CD4-positive, alpha-beta T cell treated with Interleukin-1 beta for 1 hour (primary cell): ENCODE data around the gene NPLOC4.
A peak's percentile ranks its signal among the peaks of the same experiment; 100 is the strongest.

Experiments
- DNase-seq, 2 donors: peaks; one replicate each; pipeline ENCODE4 v3.0.0-alpha.2; 2020 to 2022

Gene NPLOC4

DNA sequence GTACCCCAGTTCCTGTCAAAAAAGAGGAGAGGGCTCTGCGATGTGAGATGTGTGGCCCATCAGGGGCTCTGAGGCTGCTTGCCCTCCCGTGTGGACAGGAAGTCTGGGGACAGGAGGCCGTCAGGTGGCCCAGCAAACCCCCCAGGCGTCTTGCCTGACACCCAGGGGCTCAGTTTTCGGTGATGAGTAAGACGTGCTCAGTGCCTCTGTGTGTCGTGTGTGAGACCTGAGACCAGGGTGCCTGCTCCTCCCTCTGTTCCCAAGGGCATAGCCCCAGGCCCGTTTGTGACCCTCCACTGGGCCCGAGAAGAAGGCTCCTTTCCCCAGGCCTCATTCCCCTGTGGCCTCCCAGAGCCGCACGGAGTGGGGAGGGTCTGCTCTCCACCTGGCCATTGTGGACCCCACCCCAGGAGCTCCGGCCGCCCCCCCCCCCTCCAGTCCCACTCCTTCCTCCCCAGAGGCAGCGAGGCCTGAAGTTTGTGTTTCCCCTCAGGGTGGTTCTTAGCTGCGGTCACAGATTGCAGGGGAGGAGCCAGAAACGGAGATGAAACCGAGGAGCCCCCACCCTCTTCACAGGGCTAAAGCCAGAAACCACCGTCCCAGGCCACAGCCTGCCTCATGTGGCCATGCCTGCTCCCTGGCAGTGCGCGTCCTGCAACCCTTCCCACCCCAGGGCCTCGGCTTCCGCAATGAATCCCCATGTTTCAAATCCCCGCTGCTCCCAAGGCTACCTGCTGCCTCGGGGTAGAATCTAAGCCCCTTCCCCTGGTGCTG is 119.4 kb downstream of the NPLOC4 start:
- peak; percentile 34 to 68 for DNase-seq

DNA sequence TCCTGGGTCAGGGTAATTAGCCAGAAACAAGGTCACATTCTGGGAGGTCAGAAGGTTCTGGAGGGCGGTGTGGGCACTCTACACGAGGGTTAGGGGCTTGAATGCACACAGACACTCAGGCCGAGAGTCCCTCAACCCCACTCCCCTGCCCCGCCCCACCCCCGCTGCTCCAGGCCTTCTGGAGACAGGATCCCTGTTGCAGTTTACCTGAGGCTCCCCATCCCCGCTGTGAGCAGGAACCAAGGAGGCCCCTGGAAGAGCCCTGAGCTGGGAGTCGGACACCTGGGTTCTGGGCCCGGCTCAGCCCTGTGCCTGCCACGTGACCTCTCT is 119.9 kb downstream of the NPLOC4 start:
- DNase-seq, result no peak

GRCh38 chr17:81516439-81516838 is 120.5 kb downstream of the NPLOC4 start:
- DNase-seq, result no peak

- DNase-seq, result no peak
Measured at GRCh38 chr17:81515530-81516041, 121.3 kb downstream of the NPLOC4 start.

- peak; percentile 77 to 78 for DNase-seq
Measured at GRCh38 chr17:81514739-81515529, 122.0 kb downstream of the NPLOC4 start.

GRCh38 chr17:81514489-81514738 is 122.5 kb downstream of the NPLOC4 start:
- no peak for DNase-seq

- peak in 1 of 2 donors; percentile 28 for DNase-seq
Measured at GRCh38 chr17:81513753-81514488, 123.0 kb downstream of the NPLOC4 start.

- DNase-seq, result peak; percentile 58 to 63
Measured at GRCh38 chr17:81513372-81513752, 123.5 kb downstream of the NPLOC4 start.

DNA sequence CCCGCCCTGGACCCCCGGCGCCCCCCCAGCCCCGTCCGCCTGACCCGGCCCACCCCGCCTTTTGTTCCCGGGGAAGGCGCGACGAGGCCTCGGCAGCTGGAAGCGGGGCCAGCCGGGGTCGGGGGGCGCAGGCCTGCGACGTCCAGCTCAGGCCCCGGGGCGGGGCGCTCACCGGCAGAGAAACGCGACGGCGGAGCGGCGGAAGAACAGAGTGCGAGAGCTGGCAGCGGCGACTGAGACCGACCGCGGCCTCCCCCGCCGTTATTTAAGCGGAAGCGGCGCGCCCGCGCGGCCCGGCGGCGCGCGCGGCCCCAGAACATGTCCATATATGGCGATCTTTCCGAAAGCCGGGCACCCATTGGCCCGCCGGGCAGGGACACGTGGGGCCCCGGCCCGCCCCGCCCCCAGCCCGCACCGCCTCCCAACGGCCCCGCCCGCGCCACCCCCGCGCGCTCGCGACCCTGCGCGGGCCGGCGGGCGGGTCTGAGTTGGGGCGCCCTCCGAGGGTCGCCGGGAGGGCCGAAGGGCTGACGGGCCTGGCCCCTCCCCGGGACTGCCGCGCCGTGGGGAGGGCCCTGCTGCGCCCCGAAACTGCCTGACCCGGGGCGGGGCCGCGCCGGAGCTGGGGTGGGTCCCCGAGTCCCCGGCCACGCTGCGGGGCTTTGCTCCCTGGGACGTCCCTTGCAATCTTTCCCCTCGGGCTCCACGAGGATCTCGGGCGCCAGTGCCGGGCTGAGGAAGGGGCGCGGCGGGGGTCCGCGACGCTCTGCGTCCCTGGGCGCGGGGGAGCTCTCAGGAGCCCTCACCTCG is 124.1 kb downstream of the NPLOC4 start, which contains the start of gene ACTG1:
Gene ACTG1, minus strand, starts transcription at position 238 of the 810 bp plus-strand sequence. CDS start 445 bp downstream, outside the sequence.
- DNase-seq, result peak; percentile 94 to 95

GRCh38 chr17:81511804-81512561 is 124.9 kb downstream of the NPLOC4 start:
- DNase-seq, result peak in 1 of 2 donors; percentile 23

DNA sequence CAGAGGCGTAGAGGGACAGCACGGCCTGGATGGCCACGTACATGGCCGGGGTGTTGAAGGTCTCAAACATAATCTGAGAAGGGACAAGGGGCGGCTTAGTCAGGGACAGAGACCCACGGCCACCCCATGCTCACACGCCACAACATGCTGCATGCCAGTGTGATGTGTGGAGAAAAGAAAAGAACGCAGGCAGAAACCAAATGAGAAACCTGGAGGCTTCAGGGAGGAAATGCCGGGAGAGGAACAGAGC is 125.4 kb downstream of the NPLOC4 start:
- DNase-seq, result no peak

GRCh38 chr17:81510785-81511553 is 125.9 kb downstream of the NPLOC4 start:
- peak; percentile 29 to 50 for DNase-seq

- DNase-seq, result no peak
Measured at GRCh38 chr17:81509972-81510784, 126.7 kb downstream of the NPLOC4 start.

DNA sequence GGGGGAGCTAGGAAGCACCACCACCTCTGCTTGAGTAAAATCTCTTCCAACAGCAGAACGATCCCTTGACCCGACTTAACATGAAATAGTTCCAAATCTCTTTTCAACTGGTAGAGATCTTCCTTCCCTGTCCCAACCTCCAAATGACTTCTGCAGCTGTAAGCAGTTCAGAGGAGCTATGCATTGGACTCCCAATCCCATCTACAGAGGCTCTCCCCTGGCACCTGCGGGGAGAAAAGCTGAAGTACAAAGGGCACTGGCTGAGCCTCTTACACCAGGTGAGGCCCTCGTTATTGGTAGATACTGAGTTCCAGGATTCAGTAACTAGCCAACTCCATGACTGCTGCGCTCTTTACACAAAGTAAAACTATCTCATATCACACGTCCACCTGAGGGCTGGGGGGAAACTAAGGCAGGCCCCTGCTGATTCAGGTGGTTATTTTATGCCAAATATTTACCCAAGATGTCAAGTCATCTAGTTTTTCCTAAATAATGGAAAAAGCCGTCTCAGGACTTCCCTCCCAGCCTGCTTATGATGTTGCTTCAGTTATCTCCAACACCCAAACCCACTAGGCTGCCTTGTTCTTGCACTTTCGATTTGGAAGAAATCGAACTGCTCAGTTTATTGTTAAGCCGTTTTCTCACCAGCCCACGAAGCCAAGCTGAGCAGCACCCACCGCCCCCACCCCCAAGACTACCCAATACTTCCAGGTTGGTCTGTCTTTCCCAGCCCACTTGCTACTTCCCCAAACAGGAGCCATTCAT is 127.5 kb downstream of the NPLOC4 start:
- peak; percentile 16 to 48 for DNase-seq

GRCh38 chr17:81508639-81509206 is 128.2 kb downstream of the NPLOC4 start:
- DNase-seq, result no peak
